ENCODE results near the gene ELOVL7.
"Not testable (repeated sequence)": the region's sequence is repeated elsewhere in the genome, so short reads cannot be mapped to it uniquely, and the experiment has no call there.

The ELOVL7 gene

GRCh38 chr5:60829490-60830266 lies 14.4 kb downstream of the ELOVL7 start:
- no peak for DNase-seq

- DNase-seq: no peak
Observed at GRCh38 chr5:60827201-60827600, 16.9 kb downstream of the ELOVL7 start.

- DNase-seq: no peak
Observed at GRCh38 chr5:60826653-60827052, 17.4 kb downstream of the ELOVL7 start.

- no peak for DNase-seq
Observed at GRCh38 chr5:60823574-60823973, 20.5 kb downstream of the ELOVL7 start.

- no peak for DNase-seq
Observed at GRCh38 chr5:60822285-60822556, 21.8 kb downstream of the ELOVL7 start.

GRCh38 chr5:60821488-60822284 lies 22.4 kb downstream of the ELOVL7 start:
- DNase-seq: no peak

- no peak for DNase-seq
Observed at GRCh38 chr5:60820593-60821487, 23.2 kb downstream of the ELOVL7 start.

- DNase-seq: not testable (repeated sequence)
Observed at GRCh38 chr5:60816138-60816537, 27.9 kb downstream of the ELOVL7 start.

GRCh38 chr5:60814498-60814897 lies 29.6 kb downstream of the ELOVL7 start:
- DNase-seq: no peak

GRCh38 chr5:60812426-60812825 lies 31.6 kb downstream of the ELOVL7 start:
- no peak for DNase-seq

GRCh38 chr5:60811105-60811504 lies 33.0 kb downstream of the ELOVL7 start:
- no peak for DNase-seq

- DNase-seq: no peak
Observed at GRCh38 chr5:60810438-60811085, 33.5 kb downstream of the ELOVL7 start.

- no peak for DNase-seq
Observed at GRCh38 chr5:60809891-60810425, 34.1 kb downstream of the ELOVL7 start.

- no peak for DNase-seq
Observed at GRCh38 chr5:60806591-60807243, 37.4 kb downstream of the ELOVL7 start.

GRCh38 chr5:60805463-60805862 lies 38.6 kb downstream of the ELOVL7 start:
- no peak for DNase-seq

- no peak for DNase-seq
Observed at GRCh38 chr5:60803712-60804111, 40.4 kb downstream of the ELOVL7 start.

GRCh38 chr5:60802986-60803385 lies 41.1 kb downstream of the ELOVL7 start:
- no peak for DNase-seq

- DNase-seq: no peak
Observed at GRCh38 chr5:60802226-60802625, 41.8 kb downstream of the ELOVL7 start.

- DNase-seq: no peak
Observed at GRCh38 chr5:60797482-60798153, 46.5 kb downstream of the ELOVL7 start.

- DNase-seq: not testable (repeated sequence)
Observed at GRCh38 chr5:60795424-60795950, 48.6 kb downstream of the ELOVL7 start.

GRCh38 chr5:60794691-60795090 lies 49.4 kb downstream of the ELOVL7 start:
- no peak for DNase-seq
